SK-N-SH (cell line): Measurements from ENCODE around the gene SORBS2. TPM values are rescaled to one million over a fixed set of nuclear protein-coding genes. Genes with fewer than 3 reads are reported as not detected.
A peak's percentile ranks its signal among the peaks of the same experiment; 100 is the strongest.

ENCODE experiments used
- CTCF ChIA-PET: fragments of 300-600, 350-600 bp; formaldehyde crosslinking; extraction: SDS; loops from one replicate; lab custom pipeline; 2021; lab: Yijun Ruan, JAX
- POLR2A ChIA-PET: fragments of 350-600 bp; sonication (Branson Sonifier 250); formaldehyde crosslinking; extraction: SDS; loops from one replicate; lab custom pipeline; 2020; ENCODE audit warnings: antibody characterized with exemption, inconsistent platforms; lab: Yijun Ruan, JAX
- DNase-seq: peaks from one replicate; pipeline ENCODE4 v3.0.0; 2012
- H2AFZ ChIP-seq: fragments of 200-600 bp; sonication (generic); 2 replicates; pipeline ENCODE4 v1.8.1; 2016; ENCODE audit warnings: antibody characterized with exemption, mild to moderate bottlenecking, low read depth
- H3F3A ChIP-seq: fragments of 200-600 bp; sonication (generic); replicated peaks from 2 replicates; pipeline ENCODE3; 2016; ENCODE audit warnings: antibody characterized with exemption, mild to moderate bottlenecking; ENCODE audit not compliant: insufficient read depth
- H3K27ac ChIP-seq, 2 experiments: fragments of 200-500 bp in 1 of 2; fragments of 200-600 bp in 1 of 2; sonication (Bioruptor generic) in 1 of 2; sonication (generic), shearing (Covaris generic) in 1 of 2; 2 replicates each; pipeline versions ENCODE4 v1.5.1 to v1.6.1; 2014 to 2016; ENCODE audit warnings: low read depth in 2 of 2, inconsistent platforms in 1 of 2, low read length in 1 of 2, mild to moderate bottlenecking in 1 of 2, mixed read lengths in 1 of 2
- H3K27me3 ChIP-seq: fragments of 200-600 bp; sonication (generic), shearing (Covaris generic); 2 replicates; pipeline ENCODE4 v1.6.1; 2016; ENCODE audit warnings: mixed run types; ENCODE audit not compliant: insufficient read depth
- H3K36me3 ChIP-seq, 2 experiments: fragments of 200-500 bp in 1 of 2; fragments of 200-600 bp in 1 of 2; sonication (Bioruptor generic) in 1 of 2; sonication (generic) in 1 of 2; replicated peaks in 1 of 2; 2 replicates each; pipeline versions ENCODE3 to v1.5.1; 2014 to 2016; ENCODE audit warnings: low read length in 1 of 2, mild to moderate bottlenecking in 1 of 2; ENCODE audit not compliant: insufficient read depth in 2 of 2, control insufficient read depth in 1 of 2
- H3K4me1 ChIP-seq, 2 experiments: fragments of 200-500 bp in 1 of 2; fragments of 200-600 bp in 1 of 2; sonication (Bioruptor generic) in 1 of 2; sonication (generic), shearing (Covaris generic) in 1 of 2; 2 replicates each; pipeline versions ENCODE4 v1.5.1 to v1.6.1; 2014 to 2016; ENCODE audit warnings: low read depth in 1 of 2, low read length in 1 of 2, mixed run types in 1 of 2; ENCODE audit not compliant: insufficient read depth in 2 of 2, control insufficient read depth in 1 of 2
- H3K4me2 ChIP-seq: fragments of 200-600 bp; sonication (generic), shearing (Covaris generic); 2 replicates; pipeline ENCODE4 v1.6.1; 2017; ENCODE audit warnings: mixed run types
- H3K4me3 ChIP-seq, 2 experiments: fragments of 200-500 bp in 1 of 2; fragments of 200-600 bp in 1 of 2; sonication (Bioruptor generic) in 1 of 2; sonication (generic), shearing (Covaris generic) in 1 of 2; 2 replicates each; pipeline versions ENCODE4 v1.5.1 to v1.8.1; 2014 to 2016; ENCODE audit warnings: low read depth in 2 of 2, inconsistent platforms in 1 of 2, low read length in 1 of 2, mild to moderate bottlenecking in 1 of 2, mixed read lengths in 1 of 2, moderate library complexity in 1 of 2
- H3K79me2 ChIP-seq: fragments of 200-600 bp; sonication (generic); 2 replicates; pipeline ENCODE4 v1.8.1; 2017; ENCODE audit warnings: mild to moderate bottlenecking; ENCODE audit not compliant: insufficient read depth
- H3K9ac ChIP-seq: fragments of 200-600 bp; sonication (generic); 2 replicates; pipeline ENCODE4 v1.6.1; 2017; ENCODE audit warnings: mixed run types
- H3K9me2 ChIP-seq: fragments of 200-600 bp; sonication (generic); 2 replicates; pipeline ENCODE4 v1.6.1; 2017; ENCODE audit warnings: mixed run types
- H3K9me3 ChIP-seq: fragments of 200-600 bp; sonication (generic); 2 replicates; pipeline ENCODE4 v1.6.1; 2017; ENCODE audit warnings: mixed run types, mild to moderate bottlenecking, moderate library complexity
- H4K20me1 ChIP-seq: fragments of 200-600 bp; sonication (generic); 2 replicates; pipeline ENCODE4 v1.6.1; 2017; ENCODE audit warnings: mild to moderate bottlenecking, mixed run types; ENCODE audit not compliant: insufficient read depth
- CHD2 ChIP-seq: fragments of 150-350 bp; IDR thresholded peaks from 2 replicates; pipeline ENCODE4 v1.6.1; 2018; ENCODE audit warnings: low read length; ENCODE audit not compliant: partially characterized antibody
- CTCF ChIP-seq: fragments of 200-600 bp; sonication (generic); IDR thresholded peaks from 2 replicates; pipeline ENCODE4 v1.6.1; 2017; ENCODE audit warnings: antibody characterized with exemption, mild to moderate bottlenecking, moderate library complexity
- ELF1 ChIP-seq: IDR thresholded peaks from 2 replicates; pipeline ENCODE4 v1.4.0; 2012
- GABPA ChIP-seq: IDR thresholded peaks from 2 replicates; pipeline ENCODE4 v1.4.0; 2012; ENCODE audit warnings: low read depth, mild to moderate bottlenecking
- MAX ChIP-seq: IDR thresholded peaks from 2 replicates; pipeline ENCODE4 v1.4.0; 2012; ENCODE audit warnings: low read depth
- NFIC ChIP-seq: IDR thresholded peaks from 2 replicates; pipeline ENCODE4 v1.4.0; 2012; ENCODE audit warnings: borderline replicate concordance
- RAD21 ChIP-seq: IDR thresholded peaks from 2 replicates; pipeline ENCODE4 v1.6.1; 2012; ENCODE audit warnings: mild to moderate bottlenecking, low read length
- RFX5 ChIP-seq: IDR thresholded peaks from 2 replicates; pipeline ENCODE4 v1.6.1; 2012; ENCODE audit warnings: mild to moderate bottlenecking, improper control_type of control experiment, low read length
- SMC3 ChIP-seq: IDR thresholded peaks from 2 replicates; pipeline ENCODE4 v1.6.1; 2012; ENCODE audit warnings: low read depth, low read length, improper control_type of control experiment
- USF2 ChIP-seq: fragments of 150-350 bp; IDR thresholded peaks from 2 replicates; pipeline ENCODE4 v1.6.1; 2017; ENCODE audit warnings: antibody characterized with exemption, low read length, low read depth, borderline replicate concordance
- WGBS: methylation state at CpG from one replicate; pipeline ENCODE4 v1.1.6; 2017; ENCODE audit warnings: low lambda C conversion rate; 5-methylcytosine and 5-hydroxymethylcytosine counted together
- polyA plus RNA-seq, 3 experiments: library from polyadenylated mRNA; depleted of rRNA; stranded (reverse); fragments of >200 nt; gene quantifications; 2 replicates each; pipeline ENCODE4 v1.2.3, GENCODE V29; 2012

Gene SORBS2
- polyA plus RNA-seq, 1 of the 3 experiments (the other 2 are of a cell fraction), result 2.5 TPM

- CTCF ChIA-PET, result interaction anchor here (0.8 to 3.2 kb wide), 18 partner anchors 8 to 439 kb away, joined by 3 to 38 read pairs (median 5); partner anchors contain the start of genes CCDC110 and UFSP2
- Histone ChIP-seq H3K9ac (no peak overlapping the region), H4K20me1 (no peaks in the 10 kb centered on the region), H3K27ac (no peak overlapping the region), H3K4me2 (no peak overlapping the region), H3K4me1 (no peaks in the 10 kb centered on the region), H3K79me2 (no peaks in the 10 kb centered on the region), H3K27me3 (no peaks in the 10 kb centered on the region), H3K9me3 (no peaks in the 10 kb centered on the region), H3K9me2 (no peaks in the 10 kb centered on the region), H3F3A (peaks cover 3% of the 10 kb centered on the region), H3K36me3 (no peaks in the 10 kb centered on the region), H2AFZ (no peak overlapping the region), H3K4me3 (no peak overlapping the region)
- POLR2A ChIA-PET, result no interaction called here
- 60% methylated on average over 7 of the region's 7 CpGs for WGBS
- no peak for TF ChIP-seq USF2
- TF ChIP-seq MAX, result no peak
- no peak for TF ChIP-seq CHD2
- no peak for TF ChIP-seq GABPA
- TF ChIP-seq ELF1, result no peak
- no peak for TF ChIP-seq RAD21
- DNase-seq, result no peak
These were observed 213.0 kb downstream of the SORBS2 start for GRCh38 chr4:185598846-185599552.

GRCh38 chr4:185597532-185598188 is 214.3 kb downstream of the SORBS2 start:
- H3K27me3 ChIP-seq, result no peaks in the 10 kb centered on the region
- H3K36me3 ChIP-seq, result no peaks in the 10 kb centered on the region
- H3K4me2 ChIP-seq, result no peak overlapping the region
- peak overlapping the region in 1 of 2 experiments; percentile 43; a peak in 1 of 4 replicates for H3K4me3 ChIP-seq
- peak; percentile 73 for DNase-seq
- H3K79me2 ChIP-seq, result no peaks in the 10 kb centered on the region
- TF ChIP-seq RFX5, result 0 out of 2 replicates have a peak, but pooled peaks have one; percentile 30
- peak; percentile 90 for TF ChIP-seq SMC3
- peak; percentile 97 for TF ChIP-seq RAD21
- TF ChIP-seq NFIC, result no peak
- peak; percentile 99 for TF ChIP-seq CTCF
- no peaks in the 10 kb centered on the region for H3F3A ChIP-seq
- no peaks in the 10 kb centered on the region for H4K20me1 ChIP-seq
- CTCF ChIA-PET, result interaction anchor here (0.5 to 3.2 kb wide), 72 partner anchors 8 to 545 kb away, joined by 3 to 38 read pairs (median 4); partner anchors contain the start of genes ANKRD37, CCDC110, SNX25 and UFSP2
- peak overlapping the region; percentile 24; the same call in 1 of the 2 replicates for H2AFZ ChIP-seq
- no peaks in the 10 kb centered on the region for H3K9me2 ChIP-seq
- POLR2A ChIA-PET, result no interaction called here
- H3K9me3 ChIP-seq, result no peaks in the 10 kb centered on the region
- no peak overlapping the region for H3K27ac ChIP-seq
- 35% methylated on average over 9 of the region's 9 CpGs for WGBS
- H3K9ac ChIP-seq, result no peak overlapping the region
- no peaks in the 10 kb centered on the region for H3K4me1 ChIP-seq
